ENCODE data around the gene NRXN3. TPM values are rescaled to one million over a fixed set of nuclear protein-coding genes. Genes with fewer than 3 reads are reported as not detected.

Gene NRXN3
- total RNA-seq, 6 experiments from 2014 or later: 0.07 to 0.28 (median 0.11) TPM; not detected in 2

- Mint-ChIP-seq H3K27ac (no peak overlapping the region), H3K4me1 (ENCODE audit: low read depth) (no peaks in the 10 kb centered on the region), H3K36me3 (ENCODE audit: low read depth) (no peaks in the 10 kb centered on the region), H3K4me3 (no peak overlapping the region), H3K27me3 (ENCODE audit: insufficient read depth) (no peaks in the 10 kb centered on the region; the same call in 1 of the 2 replicates), H3K9me3 (peaks cover 29% of the 10 kb centered on the region)
- no peak for TF ChIP-seq CTCF (IDR thresholded peaks at IDR 0.05)
- no peak for DNase-seq
Measured at GRCh38 chr14:79629411-79630287, 1459.5 kb downstream of the NRXN3 start.

GRCh38 chr14:79630288-79630960, 1460.3 kb downstream of the NRXN3 start:
- DNase-seq: no peak
- TF ChIP-seq CTCF (IDR thresholded peaks at IDR 0.05): no peak
- Mint-ChIP-seq H3K9me3 (peaks cover 33% of the 10 kb centered on the region), H3K4me3 (no peak overlapping the region), H3K36me3 (ENCODE audit: low read depth) (no peaks in the 10 kb centered on the region), H3K27ac (no peak overlapping the region), H3K27me3 (ENCODE audit: insufficient read depth) (no peaks in the 10 kb centered on the region; the same call in 1 of the 2 replicates), H3K4me1 (ENCODE audit: low read depth) (no peaks in the 10 kb centered on the region)

- Mint-ChIP-seq H3K4me1 (ENCODE audit: low read depth) (no peaks in the 10 kb centered on the region), H3K27ac (no peak overlapping the region), H3K36me3 (ENCODE audit: low read depth) (no peaks in the 10 kb centered on the region), H3K27me3 (ENCODE audit: insufficient read depth) (no peaks in the 10 kb centered on the region; the same call in 1 of the 2 replicates), H3K9me3 (peaks cover 33% of the 10 kb centered on the region), H3K4me3 (no peak overlapping the region)
- DNase-seq: no peak
- no peak for TF ChIP-seq CTCF (IDR thresholded peaks at IDR 0.05)
Measured at GRCh38 chr14:79631276-79631675, 1461.1 kb downstream of the NRXN3 start.

GRCh38 chr14:79638672-79639266, 1468.6 kb downstream of the NRXN3 start:
- H3K27me3 Mint-ChIP-seq (ENCODE audit: insufficient read depth): peaks cover 3% of the 10 kb centered on the region; the same call in 1 of the 2 replicates
- H3K4me1 Mint-ChIP-seq (ENCODE audit: low read depth): no peaks in the 10 kb centered on the region
- H3K4me3 Mint-ChIP-seq: no peak overlapping the region
- TF ChIP-seq CTCF (IDR thresholded peaks at IDR 0.05): no peak
- no peaks in the 10 kb centered on the region for H3K36me3 Mint-ChIP-seq (ENCODE audit: low read depth)
- peaks cover 17% of the 10 kb centered on the region for H3K9me3 Mint-ChIP-seq
- no peak overlapping the region for H3K27ac Mint-ChIP-seq
- DNase-seq: no peak

GRCh38 chr14:79639613-79640012, 1469.4 kb downstream of the NRXN3 start:
- Mint-ChIP-seq H3K9me3 (peaks cover 16% of the 10 kb centered on the region), H3K4me3 (no peak overlapping the region), H3K27me3 (ENCODE audit: insufficient read depth) (peaks cover 3% of the 10 kb centered on the region; the same call in 1 of the 2 replicates), H3K4me1 (ENCODE audit: low read depth) (no peaks in the 10 kb centered on the region), H3K27ac (no peak overlapping the region), H3K36me3 (ENCODE audit: low read depth) (no peaks in the 10 kb centered on the region)
- DNase-seq: no peak
- TF ChIP-seq CTCF (IDR thresholded peaks at IDR 0.05): no peak
